ENCODE measurements around the gene PTTG2. TPM values are rescaled to one million over a fixed set of nuclear protein-coding genes. Genes with fewer than 3 reads are reported as not detected.

PTTG2 gene
- total and polyA plus RNA-seq, 2 experiments from 2014 or later: not detected

- Histone ChIP-seq H3K9me3 (ENCODE audit: low read depth) (no peaks in the 10 kb centered on the region), H4K20me1 (ENCODE audit: insufficient read depth, poor library complexity, severe bottlenecking) (peaks cover 4% of the 10 kb centered on the region), H3K9me2 (replicated peaks; ENCODE audit: insufficient read depth) (no peaks in the 10 kb centered on the region), H3K36me3 (replicated peaks; ENCODE audit: insufficient read depth, low read depth) (no peaks in the 10 kb centered on the region), H3K4me3 (peak overlapping the region; percentile 31), H3K27me3 (no peaks in the 10 kb centered on the region), H3K27ac (peak overlapping the region; percentile 94), H3K79me2 (peaks cover 31% of the 10 kb centered on the region), H3K4me2 (peak overlapping the region; percentile 77), H3K4me1 (ENCODE audit: insufficient read depth) (peaks cover 4% of the 10 kb centered on the region), H2AFZ (peak overlapping the region; percentile 72)
- peak; percentile 66 for DNase-seq (ENCODE audit: low spot score)
- no peak for TF ChIP-seq EZH2 (IDR thresholded peaks at IDR 0.05; ENCODE audit: borderline replicate concordance)
- TF ChIP-seq CTCF (IDR thresholded peaks at IDR 0.05; ENCODE audit: poor library complexity): no peak
- TF ChIP-seq EZH2phosphoT487 (IDR thresholded peaks at IDR 0.05; ENCODE audit: low read depth, severe bottlenecking, unreplicated experiment): no peak
- 24% methylated on average over 3 of the region's 3 CpGs for WGBS (ENCODE audit: low lambda C conversion rate, missing lambda C conversion rate)
These were observed 16.3 kb downstream of the PTTG2 start for GRCh38 chr4:37976507-37976906.

- Histone ChIP-seq H3K4me1 (ENCODE audit: insufficient read depth) (peaks cover 8% of the 10 kb centered on the region), H3K27ac (peak overlapping the region; percentile 95), H3K9me3 (ENCODE audit: low read depth) (no peaks in the 10 kb centered on the region), H3K9me2 (replicated peaks; ENCODE audit: insufficient read depth) (no peaks in the 10 kb centered on the region), H3K27me3 (no peaks in the 10 kb centered on the region), H2AFZ (peak overlapping the region; percentile 72), H3K36me3 (replicated peaks; ENCODE audit: insufficient read depth, low read depth) (no peaks in the 10 kb centered on the region), H4K20me1 (ENCODE audit: insufficient read depth, poor library complexity, severe bottlenecking) (peaks cover 9% of the 10 kb centered on the region), H3K4me3 (peak overlapping the region; percentile 78), H3K4me2 (peak overlapping the region; percentile 84), H3K79me2 (peaks cover 36% of the 10 kb centered on the region)
- peak; percentile 93 for DNase-seq (ENCODE audit: low spot score)
- TF ChIP-seq EZH2 (IDR thresholded peaks at IDR 0.05; ENCODE audit: borderline replicate concordance): no peak
- TF ChIP-seq CTCF (IDR thresholded peaks at IDR 0.05; ENCODE audit: poor library complexity): peak; percentile 26
- WGBS (ENCODE audit: low lambda C conversion rate, missing lambda C conversion rate): 2% methylated on average over 6 of the region's 50 CpGs
These were observed 16.8 kb downstream of the PTTG2 start for GRCh38 chr4:37976991-37977470.

- peak overlapping the region; percentile 95 for H3K27ac ChIP-seq
- 2% methylated on average over 29 of the region's 74 CpGs for WGBS (ENCODE audit: low lambda C conversion rate, missing lambda C conversion rate)
- H3K4me1 ChIP-seq (ENCODE audit: insufficient read depth): peaks cover 13% of the 10 kb centered on the region
- no peaks in the 10 kb centered on the region for H3K9me2 ChIP-seq (replicated peaks; ENCODE audit: insufficient read depth)
- peak overlapping the region; percentile 78 for H3K4me3 ChIP-seq
- TF ChIP-seq CTCF (IDR thresholded peaks at IDR 0.05; ENCODE audit: poor library complexity) (peak; percentile 82), EZH2 (IDR thresholded peaks at IDR 0.05; ENCODE audit: borderline replicate concordance) (no peak), EZH2phosphoT487 (IDR thresholded peaks at IDR 0.05; ENCODE audit: low read depth, severe bottlenecking, unreplicated experiment) (no peak)
- peaks cover 9% of the 10 kb centered on the region for H4K20me1 ChIP-seq (ENCODE audit: insufficient read depth, poor library complexity, severe bottlenecking)
- H3K4me2 ChIP-seq: peak overlapping the region; percentile 84
- peaks cover 42% of the 10 kb centered on the region for H3K79me2 ChIP-seq
- no peaks in the 10 kb centered on the region for H3K27me3 ChIP-seq
- H2AFZ ChIP-seq: peak overlapping the region; percentile 67
- peak; percentile 87 for DNase-seq (ENCODE audit: low spot score)
- no peaks in the 10 kb centered on the region for H3K9me3 ChIP-seq (ENCODE audit: low read depth)
- no peaks in the 10 kb centered on the region for H3K36me3 ChIP-seq (replicated peaks; ENCODE audit: insufficient read depth, low read depth)
These were observed 17.5 kb downstream of the PTTG2 start for GRCh38 chr4:37977471-37978247.
